ENCODE measurements around the gene GNAS. TPM values are rescaled to one million over a fixed set of nuclear protein-coding genes. Genes with fewer than 3 reads are reported as not detected.

GNAS gene
- total RNA-seq, 1 donor from 2014 or later: 481 TPM

- no peak for DNase-seq (ENCODE audit: low spot score in 2 of 2)
- no peak for FAIRE-seq
These were observed 502 bp upstream of the GNAS start for GRCh38 chr20:58851969-58852458.

- no peak for FAIRE-seq
These were observed 950 bp downstream of the GNAS start for GRCh38 chr20:58853466-58853865.

GRCh38 chr20:58853976-58854637 lies 1.6 kb downstream of the GNAS start:
- FAIRE-seq (no peak), DNase-seq (ENCODE audit: low spot score in 2 of 2) (no peak)

More at GRCh38 chr20:58853466-58853865, 950 bp downstream of the GNAS start:
- DNase-seq (ENCODE audit: low spot score in 2 of 2): no peak

GRCh38 chr20:58854638-58855471 lies 2.3 kb downstream of the GNAS start:
- FAIRE-seq: no peak
- no peak for DNase-seq (ENCODE audit: low spot score in 2 of 2)

GRCh38 chr20:58855506-58856389 lies 3.2 kb downstream of the GNAS start:
- no peak for FAIRE-seq
- no peak for DNase-seq (ENCODE audit: low spot score in 2 of 2)

GRCh38 chr20:58863044-58863790 lies 10.7 kb downstream of the GNAS start:
- no peak for FAIRE-seq
- no peak for DNase-seq (ENCODE audit: low spot score in 2 of 2)

- FAIRE-seq: no peak
- no peak for DNase-seq (ENCODE audit: low spot score in 2 of 2)
These were observed 11.8 kb downstream of the GNAS start for GRCh38 chr20:58864346-58864745.

- DNase-seq (ENCODE audit: low spot score in 2 of 2): no peak
- no peak for FAIRE-seq
These were observed 13.3 kb downstream of the GNAS start for GRCh38 chr20:58865843-58866242.

- FAIRE-seq (no peak), DNase-seq (ENCODE audit: low spot score in 2 of 2) (no peak)
These were observed 14.7 kb downstream of the GNAS start for GRCh38 chr20:58867211-58867610.

- DNase-seq (ENCODE audit: low spot score in 2 of 2): peak in 1 of 2 donors; percentile 57
- FAIRE-seq: no peak
These were observed 16.3 kb downstream of the GNAS start for GRCh38 chr20:58868795-58869194.

GRCh38 chr20:58869662-58870227 lies 17.2 kb downstream of the GNAS start:
- FAIRE-seq: no peak
- DNase-seq (ENCODE audit: low spot score in 2 of 2): no peak

GRCh38 chr20:58870293-58871014 lies 17.9 kb downstream of the GNAS start:
- FAIRE-seq (no peak), DNase-seq (ENCODE audit: low spot score in 2 of 2) (peak in 1 of 2 donors; percentile 72)

- no peak for FAIRE-seq
- DNase-seq (ENCODE audit: low spot score in 2 of 2): no peak
These were observed 19.1 kb downstream of the GNAS start for GRCh38 chr20:58871533-58872102.

GRCh38 chr20:58874469-58874868 lies 22.0 kb downstream of the GNAS start:
- FAIRE-seq (no peak), DNase-seq (ENCODE audit: low spot score in 2 of 2) (no peak)

GRCh38 chr20:58875111-58875510 lies 22.6 kb downstream of the GNAS start:
- FAIRE-seq (no peak), DNase-seq (ENCODE audit: low spot score in 2 of 2) (no peak)

- no peak for DNase-seq (ENCODE audit: low spot score in 2 of 2)
- FAIRE-seq: no peak
These were observed 23.1 kb downstream of the GNAS start for GRCh38 chr20:58875541-58876134.

- no peak for DNase-seq (ENCODE audit: low spot score in 2 of 2)
These were observed 23.9 kb downstream of the GNAS start for GRCh38 chr20:58876437-58876836.

More at GRCh38 chr20:58876437-58876836, 23.9 kb downstream of the GNAS start:
- FAIRE-seq: no peak

All from frontal cortex (tissue), 4 donors.